ENCODE data around the gene TENM3.

DNA sequence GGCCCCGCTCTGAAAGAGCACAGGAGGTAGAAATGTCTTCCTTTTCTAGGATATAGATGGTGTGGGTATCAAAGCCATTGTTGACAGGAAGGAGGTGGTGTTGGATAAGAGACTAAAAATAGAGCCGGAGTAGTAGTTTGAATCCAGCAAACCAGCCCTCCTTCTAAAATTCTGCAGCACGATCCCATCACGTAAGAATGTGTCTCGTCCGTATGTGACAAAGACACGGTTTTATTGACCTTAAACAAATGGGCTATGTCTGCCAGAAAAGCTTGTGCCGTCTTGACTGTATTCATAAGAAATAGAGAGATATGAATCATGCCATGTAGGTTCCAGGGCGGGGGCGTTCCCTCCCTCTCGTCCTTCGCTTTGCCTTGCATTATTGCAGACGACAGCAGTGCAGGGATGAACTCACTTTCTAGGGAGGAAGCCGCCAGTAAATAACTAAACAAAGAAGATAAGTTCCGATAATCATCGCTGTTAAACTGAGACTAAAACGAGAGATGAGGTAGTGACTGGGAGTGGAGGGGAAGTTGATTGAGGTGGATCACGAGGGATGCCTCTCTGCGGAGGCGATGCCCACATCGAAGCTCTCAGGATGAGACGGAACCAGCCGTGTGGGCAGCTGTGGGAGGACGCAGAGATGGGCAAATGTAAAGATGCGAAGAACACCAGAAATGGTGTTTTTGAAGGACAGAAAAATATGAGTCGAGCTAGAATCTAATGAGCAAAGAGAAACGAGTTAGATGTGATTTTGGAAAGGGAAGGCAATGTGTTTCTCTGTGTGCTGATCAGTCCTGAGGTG, 3.4 kb downstream of the TENM3 start:
- TF ChIP-seq RARB (CRISPR knock-in tag; IDR thresholded peaks at IDR 0.05), result no peak
- TF ChIP-seq, protein P1, sequence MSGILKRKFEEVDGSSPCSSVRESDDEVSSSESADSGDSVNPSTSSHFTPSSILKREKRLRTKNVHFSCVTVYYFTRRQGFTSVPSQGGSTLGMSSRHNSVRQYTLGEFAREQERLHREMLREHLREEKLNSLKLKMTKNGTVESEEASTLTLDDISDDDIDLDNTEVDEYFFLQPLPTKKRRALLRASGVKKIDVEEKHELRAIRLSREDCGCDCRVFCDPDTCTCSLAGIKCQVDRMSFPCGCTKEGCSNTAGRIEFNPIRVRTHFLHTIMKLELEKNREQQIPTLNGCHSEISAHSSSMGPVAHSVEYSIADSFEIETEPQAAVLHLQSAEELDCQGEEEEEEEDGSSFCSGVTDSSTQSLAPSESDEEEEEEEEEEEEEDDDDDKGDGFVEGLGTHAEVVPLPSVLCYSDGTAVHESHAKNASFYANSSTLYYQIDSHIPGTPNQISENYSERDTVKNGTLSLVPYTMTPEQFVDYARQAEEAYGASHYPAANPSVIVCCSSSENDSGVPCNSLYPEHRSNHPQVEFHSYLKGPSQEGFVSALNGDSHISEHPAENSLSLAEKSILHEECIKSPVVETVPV (CRISPR knock-in tag; IDR thresholded peaks at IDR 0.05), result no peak
- no peak for TF ChIP-seq TCF4 (CRISPR knock-in tag; IDR thresholded peaks at IDR 0.05; ENCODE audit: borderline replicate concordance)
- TF ChIP-seq, protein P2, sequence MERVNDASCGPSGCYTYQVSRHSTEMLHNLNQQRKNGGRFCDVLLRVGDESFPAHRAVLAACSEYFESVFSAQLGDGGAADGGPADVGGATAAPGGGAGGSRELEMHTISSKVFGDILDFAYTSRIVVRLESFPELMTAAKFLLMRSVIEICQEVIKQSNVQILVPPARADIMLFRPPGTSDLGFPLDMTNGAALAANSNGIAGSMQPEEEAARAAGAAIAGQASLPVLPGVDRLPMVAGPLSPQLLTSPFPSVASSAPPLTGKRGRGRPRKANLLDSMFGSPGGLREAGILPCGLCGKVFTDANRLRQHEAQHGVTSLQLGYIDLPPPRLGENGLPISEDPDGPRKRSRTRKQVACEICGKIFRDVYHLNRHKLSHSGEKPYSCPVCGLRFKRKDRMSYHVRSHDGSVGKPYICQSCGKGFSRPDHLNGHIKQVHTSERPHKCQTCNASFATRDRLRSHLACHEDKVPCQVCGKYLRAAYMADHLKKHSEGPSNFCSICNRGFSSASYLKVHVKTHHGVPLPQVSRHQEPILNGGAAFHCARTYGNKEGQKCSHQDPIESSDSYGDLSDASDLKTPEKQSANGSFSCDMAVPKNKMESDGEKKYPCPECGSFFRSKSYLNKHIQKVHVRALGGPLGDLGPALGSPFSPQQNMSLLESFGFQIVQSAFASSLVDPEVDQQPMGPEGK (CRISPR knock-in tag; IDR thresholded peaks at IDR 0.05; ENCODE audit: borderline replicate concordance), result no peak
- TF ChIP-seq, protein P3, sequence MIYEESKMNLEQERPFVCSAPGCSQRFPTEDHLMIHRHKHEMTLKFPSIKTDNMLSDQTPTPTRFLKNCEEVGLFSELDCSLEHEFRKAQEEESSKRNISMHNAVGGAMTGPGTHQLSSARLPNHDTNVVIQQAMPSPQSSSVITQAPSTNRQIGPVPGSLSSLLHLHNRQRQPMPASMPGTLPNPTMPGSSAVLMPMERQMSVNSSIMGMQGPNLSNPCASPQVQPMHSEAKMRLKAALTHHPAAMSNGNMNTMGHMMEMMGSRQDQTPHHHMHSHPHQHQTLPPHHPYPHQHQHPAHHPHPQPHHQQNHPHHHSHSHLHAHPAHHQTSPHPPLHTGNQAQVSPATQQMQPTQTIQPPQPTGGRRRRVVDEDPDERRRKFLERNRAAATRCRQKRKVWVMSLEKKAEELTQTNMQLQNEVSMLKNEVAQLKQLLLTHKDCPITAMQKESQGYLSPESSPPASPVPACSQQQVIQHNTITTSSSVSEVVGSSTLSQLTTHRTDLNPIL (CRISPR knock-in tag; IDR thresholded peaks at IDR 0.05; ENCODE audit: low read depth), result no peak
- TF ChIP-seq ZFP3 (CRISPR knock-in tag; IDR thresholded peaks at IDR 0.05), result no peak
- TF ChIP-seq ARNTL (CRISPR knock-in tag; IDR thresholded peaks at IDR 0.05; ENCODE audit: borderline replicate concordance, low read depth), result no peak
- TF ChIP-seq ESRRG (CRISPR knock-in tag; IDR thresholded peaks at IDR 0.05), result no peak
- no peak for TF ChIP-seq PPARA (CRISPR knock-in tag; IDR thresholded peaks at IDR 0.05; ENCODE audit: borderline replicate concordance)
- no peak for TF ChIP-seq ZNF8 (CRISPR knock-in tag; IDR thresholded peaks at IDR 0.05)
